AG09309 (cell line): ENCODE results near the gene FAM83F.

Source experiments
- DNase-seq: peaks from one replicate; pipeline ENCODE4 v3.0.0-alpha.2; 2010; ENCODE audit warnings: low read depth
- H3K4me3 ChIP-seq: 2 replicates; pipeline ENCODE4 v1.5.1; 2011; ENCODE audit warnings: mild to moderate bottlenecking, low read depth, low read length, moderate library complexity; ENCODE audit not compliant: control insufficient read depth
- TF ChIP-seq, protein P1 (sequence below): IDR thresholded peaks from 2 replicates; pipeline ENCODE4 v1.5.1; 2011; ENCODE audit warnings: mild to moderate bottlenecking, low read depth, low read length, inconsistent platforms; ENCODE audit not compliant: insufficient read depth, control insufficient read depth; ENCODE audit errors: missing control alignments

FAM83F gene

DNA sequence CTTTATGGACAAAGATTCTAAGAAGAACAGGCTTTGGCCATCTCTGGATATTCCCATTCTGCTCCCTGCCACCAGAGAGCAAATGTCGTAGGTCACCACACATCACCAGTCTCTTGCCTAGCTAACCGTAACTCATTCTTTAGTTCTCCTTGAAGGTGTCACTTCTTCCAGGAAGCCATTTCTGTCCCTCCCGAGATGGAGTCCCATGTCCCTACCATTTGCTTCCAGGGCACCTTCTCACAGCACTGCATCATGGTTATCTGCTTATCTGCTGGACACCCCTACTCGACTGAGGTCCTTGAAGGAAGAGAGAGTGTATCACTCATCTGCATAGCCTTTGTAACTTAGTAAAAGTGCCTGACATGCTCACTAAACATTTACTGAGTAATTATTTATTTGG, 47.6 kb downstream of the FAM83F start:
- TF ChIP-seq, protein P1, sequence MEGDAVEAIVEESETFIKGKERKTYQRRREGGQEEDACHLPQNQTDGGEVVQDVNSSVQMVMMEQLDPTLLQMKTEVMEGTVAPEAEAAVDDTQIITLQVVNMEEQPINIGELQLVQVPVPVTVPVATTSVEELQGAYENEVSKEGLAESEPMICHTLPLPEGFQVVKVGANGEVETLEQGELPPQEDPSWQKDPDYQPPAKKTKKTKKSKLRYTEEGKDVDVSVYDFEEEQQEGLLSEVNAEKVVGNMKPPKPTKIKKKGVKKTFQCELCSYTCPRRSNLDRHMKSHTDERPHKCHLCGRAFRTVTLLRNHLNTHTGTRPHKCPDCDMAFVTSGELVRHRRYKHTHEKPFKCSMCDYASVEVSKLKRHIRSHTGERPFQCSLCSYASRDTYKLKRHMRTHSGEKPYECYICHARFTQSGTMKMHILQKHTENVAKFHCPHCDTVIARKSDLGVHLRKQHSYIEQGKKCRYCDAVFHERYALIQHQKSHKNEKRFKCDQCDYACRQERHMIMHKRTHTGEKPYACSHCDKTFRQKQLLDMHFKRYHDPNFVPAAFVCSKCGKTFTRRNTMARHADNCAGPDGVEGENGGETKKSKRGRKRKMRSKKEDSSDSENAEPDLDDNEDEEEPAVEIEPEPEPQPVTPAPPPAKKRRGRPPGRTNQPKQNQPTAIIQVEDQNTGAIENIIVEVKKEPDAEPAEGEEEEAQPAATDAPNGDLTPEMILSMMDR, result no peak
- no peak for DNase-seq
- no peak overlapping the region for H3K4me3 ChIP-seq

DNA sequence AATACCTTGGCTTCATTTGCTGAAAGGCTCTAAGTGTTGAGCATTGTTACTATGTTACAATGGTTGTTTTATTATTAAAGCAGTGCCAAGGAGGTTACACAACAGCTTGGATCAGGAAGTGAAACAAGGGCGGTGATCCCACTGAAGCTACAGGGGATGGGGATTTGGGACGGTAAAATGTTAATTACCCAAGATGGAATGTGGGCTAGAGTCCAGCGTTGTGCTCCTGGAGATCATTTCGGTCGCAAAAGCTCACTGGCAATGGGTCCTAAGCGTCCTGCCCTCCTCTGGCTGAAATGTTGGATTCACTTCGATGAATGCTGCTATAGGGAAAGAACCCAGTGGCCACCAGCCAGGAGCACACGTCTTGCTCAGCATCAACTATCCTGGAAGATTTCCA, 48.3 kb downstream of the FAM83F start:
- TF ChIP-seq, protein P1, result peak; percentile 4
- no peak overlapping the region for H3K4me3 ChIP-seq
- DNase-seq, result peak; percentile 40

DNA sequence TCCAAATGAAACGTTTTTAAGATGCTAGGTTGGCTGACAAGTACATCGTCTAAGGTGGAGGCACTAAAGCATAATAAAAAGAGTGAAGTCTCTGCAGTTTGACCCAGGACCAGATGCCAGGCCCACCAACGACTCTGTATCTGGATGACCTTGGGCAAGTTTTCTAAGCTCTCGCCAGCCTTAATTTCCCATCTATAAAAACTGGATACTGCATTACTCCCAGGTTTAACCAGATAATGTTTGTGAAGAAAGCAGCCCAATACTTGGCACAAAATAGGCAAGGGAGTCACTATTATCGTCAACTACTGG, 49.0 kb downstream of the FAM83F start:
- H3K4me3 ChIP-seq, result peak overlapping the region; percentile 95
- no peak for DNase-seq
- TF ChIP-seq, protein P1, result no peak

DNA sequence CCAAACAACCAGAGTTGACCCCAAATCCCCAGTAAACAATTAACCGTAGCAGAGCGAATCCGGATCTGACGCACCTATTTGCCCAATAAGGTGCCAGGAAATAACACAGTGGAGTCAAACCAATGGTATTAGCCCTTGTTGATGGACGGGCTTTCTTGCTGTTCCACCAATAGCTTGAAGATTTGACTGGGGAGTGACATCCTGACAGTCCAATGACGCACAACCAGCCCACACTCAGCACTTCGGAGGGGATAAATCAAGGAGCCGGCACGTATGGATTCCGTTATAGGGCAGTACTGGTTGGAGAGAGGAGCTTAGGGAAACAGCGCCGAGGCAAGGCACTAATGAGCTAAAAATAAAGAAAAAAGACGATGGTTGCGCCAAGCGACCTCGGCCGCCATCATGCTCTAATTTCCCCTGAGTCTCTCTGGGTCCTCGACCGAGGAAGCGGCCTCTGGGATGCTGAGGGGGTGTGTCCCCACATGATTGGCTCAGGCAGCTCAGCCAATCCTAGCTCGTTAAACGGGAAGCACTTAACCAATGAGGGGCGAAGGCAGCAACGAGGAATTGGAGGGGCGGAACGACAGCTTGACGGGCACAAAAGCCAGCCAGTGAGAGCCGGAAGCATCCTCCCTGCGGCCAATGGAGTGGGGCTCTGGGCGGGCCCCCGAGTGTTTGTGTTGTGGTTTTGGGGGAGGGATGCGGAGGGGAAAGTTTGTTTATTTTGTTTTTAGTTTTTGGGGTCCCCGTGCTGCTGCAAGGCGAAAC, 49.5 kb downstream of the FAM83F start:
- peak overlapping the region; percentile 95 for H3K4me3 ChIP-seq
- DNase-seq, result peak; percentile 98
- TF ChIP-seq, protein P1, result no peak

DNA sequence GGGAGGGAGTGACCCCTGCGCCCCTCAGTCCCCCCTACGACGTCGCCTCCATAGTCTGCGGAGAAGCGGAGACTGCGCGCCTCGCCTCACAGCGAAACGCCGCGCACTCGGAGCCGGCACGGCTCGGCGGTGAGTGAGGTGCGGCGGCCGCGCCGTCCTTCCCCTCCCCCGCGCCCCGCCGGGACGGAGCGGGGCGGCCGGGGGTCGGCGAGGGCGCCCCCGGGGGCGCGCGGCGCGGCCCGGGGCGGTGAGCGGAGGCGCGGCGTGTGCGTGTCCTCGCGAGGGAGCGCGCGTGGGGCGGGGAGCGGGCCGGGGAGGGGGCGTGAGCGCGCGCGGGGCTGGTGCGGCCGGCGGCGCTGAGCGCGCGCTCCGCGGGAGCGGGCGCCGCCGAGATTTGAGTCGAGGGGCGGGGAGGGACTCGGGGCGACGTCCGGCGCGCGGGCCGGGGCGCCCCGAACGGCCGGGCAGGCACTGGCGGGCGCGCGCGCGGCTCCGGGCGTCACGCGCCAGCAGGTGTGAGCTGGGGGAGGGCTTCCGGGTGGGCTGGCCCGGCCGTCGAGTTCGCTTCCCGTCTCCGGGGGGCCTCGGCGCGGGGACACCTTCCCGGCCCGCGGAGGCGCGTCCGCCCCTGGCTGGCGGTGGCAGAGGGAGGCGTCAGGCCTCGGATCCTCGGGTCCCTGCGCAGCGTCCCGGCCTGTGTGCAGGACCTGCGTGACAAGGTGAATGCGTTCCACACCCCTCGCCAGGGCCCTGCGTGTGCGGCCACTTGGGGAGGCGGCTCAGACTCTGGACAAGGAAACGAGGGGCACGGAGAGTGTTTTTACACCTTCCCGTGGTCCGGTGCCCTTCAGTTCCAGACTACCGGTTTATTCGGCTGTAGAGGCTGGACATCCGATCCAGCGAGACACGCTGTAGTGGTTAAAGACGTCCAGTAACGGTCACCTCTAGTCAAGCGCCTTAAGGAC, 50.4 kb downstream of the FAM83F start:
- H3K4me3 ChIP-seq, result peak overlapping the region; percentile 95
- TF ChIP-seq, protein P1, result no peak
- no peak for DNase-seq

DNA sequence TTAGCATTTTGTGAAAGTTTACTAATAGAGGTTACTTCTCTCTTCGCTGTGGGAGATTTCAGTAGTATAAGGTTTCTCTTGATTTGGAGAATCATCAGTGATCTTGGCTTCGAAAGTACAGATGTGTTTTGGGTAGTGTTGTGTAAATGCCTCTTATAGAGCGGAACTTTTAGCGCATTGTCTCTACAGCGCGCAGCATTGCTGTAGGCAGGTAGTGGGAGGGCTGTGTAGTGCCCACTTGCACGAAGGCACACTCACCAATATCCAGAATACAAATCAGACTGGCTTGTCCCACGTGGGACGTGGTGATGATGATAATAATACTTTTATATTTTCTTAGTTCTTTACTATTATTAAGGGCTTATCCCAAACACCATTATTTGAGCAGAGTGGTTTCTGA, 51.4 kb downstream of the FAM83F start:
- DNase-seq, result no peak
- TF ChIP-seq, protein P1, result no peak
- H3K4me3 ChIP-seq, result no peak overlapping the region
